HepG2 (cell line): ENCODE measurements around the gene TRABD. TPM values are rescaled to one million over a fixed set of nuclear protein-coding genes. Genes with fewer than 3 reads are reported as not detected.

Experiments used
- ATAC-seq: fragments of 200-7000 bp; cut with Tn5 transposase; 3 replicates; pipeline ENCODE4 v1.9.1; 2020; ENCODE audit warnings: mild to moderate bottlenecking, moderate library complexity
- BruUV-seq: library from RNA; stranded (reverse); fragments of 400-500 nt; replicated peaks from 2 replicates; lab custom pipeline; 2021; lab: Mats Ljungman, UMichigan
- CTCF ChIA-PET: fragments of 300-600 bp; formaldehyde crosslinking; extraction: SDS; loops from one replicate; lab custom pipeline; 2021; ENCODE audit warnings: low total read pairs, inconsistent platforms, low intra/inter-chr PET ratio; lab: Yijun Ruan, JAX
- POLR2A ChIA-PET: fragments of 350-600 bp; sonication (Branson Sonifier 250); formaldehyde crosslinking; loops from one replicate; lab custom pipeline; 2020; ENCODE audit warnings: antibody characterized with exemption, inconsistent platforms; lab: Yijun Ruan, JAX
- DNase-seq: peaks from one replicate; pipeline ENCODE4 v3.0.0-alpha.2; 2015; ENCODE audit warnings: low spot score
- FAIRE-seq: peaks from 3 replicates; lab custom pipeline; 2011; peaks lifted over from hg19 to GRCh38; lab: Jason Lieb, UNC
- H2AFZ ChIP-seq: one replicate; pipeline ENCODE4 v1.6.1; 2011; ENCODE audit warnings: low read length, inconsistent platforms
- H3K27ac ChIP-seq: fragments of 300-600 bp; 3 replicates; pipeline ENCODE4 v1.8.0; 2011; ENCODE audit warnings: mixed run types, mild to moderate bottlenecking, mixed read lengths, low read length, inconsistent platforms; ENCODE audit not compliant: insufficient read depth; ENCODE audit errors: extremely low read length
- H3K27me3 ChIP-seq, 2 experiments: fragments of 200-600 bp in 1 of 2; 2 replicates in 1 of 2; 3 replicates in 1 of 2; pipeline versions ENCODE4 v1.6.0 to v1.8.0; 2011; ENCODE audit warnings: low read length in 2 of 2, mild to moderate bottlenecking in 2 of 2, moderate library complexity in 2 of 2, inconsistent platforms in 1 of 2; ENCODE audit not compliant: insufficient read depth in 2 of 2, control insufficient read depth in 1 of 2
- H3K36me3 ChIP-seq, 2 experiments: fragments of 200-600 bp in 1 of 2; replicated peaks in 1 of 2; 2 replicates in 1 of 2; 3 replicates in 1 of 2; pipeline versions ENCODE4 v1.5.1 to v1.8.0; 2011; ENCODE audit warnings: low read length in 2 of 2, inconsistent platforms in 1 of 2; ENCODE audit not compliant: insufficient read depth in 2 of 2, control insufficient read depth in 1 of 2
- H3K4me1 ChIP-seq: 2 replicates; pipeline ENCODE4 v1.5.1; 2012; ENCODE audit warnings: low read length, inconsistent platforms; ENCODE audit not compliant: insufficient read depth
- H3K4me2 ChIP-seq: 2 replicates; pipeline ENCODE4 v1.6.0; 2011; ENCODE audit warnings: low read depth, low read length, inconsistent platforms
- H3K4me3 ChIP-seq, 3 experiments: fragments of 200-600 bp in 1 of 3; sonication (generic), shearing (Covaris generic) in 1 of 3; replicated peaks in 1 of 3; 2 replicates each; pipeline ENCODE4 v1.5.1; 2011 to 2016; ENCODE audit warnings: low read length in 3 of 3, inconsistent platforms in 2 of 3, low read depth in 2 of 3, mild to moderate bottlenecking in 2 of 3, control low read depth in 1 of 3, mixed read lengths in 1 of 3; ENCODE audit not compliant: insufficient read depth in 1 of 3
- H3K79me2 ChIP-seq: one replicate; pipeline ENCODE4 v1.6.1; 2011; ENCODE audit warnings: low read length, inconsistent platforms; ENCODE audit not compliant: insufficient read depth
- H3K9ac ChIP-seq: 2 replicates; pipeline ENCODE4 v1.6.0; 2011; ENCODE audit warnings: mild to moderate bottlenecking, low read depth, low read length, inconsistent platforms; ENCODE audit not compliant: insufficient read depth
- H3K9me3 ChIP-seq: 2 replicates; pipeline ENCODE4 v1.5.1; 2012; ENCODE audit warnings: mild to moderate bottlenecking, low read length
- H4K20me1 ChIP-seq: 2 replicates; pipeline ENCODE4 v1.6.0; 2011; ENCODE audit warnings: inconsistent platforms, mild to moderate bottlenecking, low read length, moderate library complexity; ENCODE audit not compliant: insufficient read depth
- FOXK2 ChIP-seq: fragments of 450-650 bp; IDR thresholded peaks from 2 replicates; pipeline ENCODE4 v1.6.1; 2016
- GABPB1 ChIP-seq: IDR thresholded peaks from 2 replicates; pipeline ENCODE4 v1.6.1; 2016; ENCODE audit warnings: mild to moderate bottlenecking, missing genetic modification reagents, moderate library complexity, missing compliant biosample characterization
- HNF4A ChIP-seq: sonication (generic); formaldehyde crosslinking; IDR thresholded peaks from 2 replicates; pipeline ENCODE4 v1.4.0; 2020; ENCODE audit warnings: missing genetic modification reagents
- MAF1 ChIP-seq: sonication (generic); formaldehyde crosslinking; IDR thresholded peaks from 2 replicates; pipeline ENCODE4 v1.5.0; 2020; ENCODE audit warnings: missing genetic modification reagents, borderline replicate concordance
- MLX ChIP-seq: IDR thresholded peaks from 2 replicates; pipeline ENCODE4 v1.6.1; 2016
- ZBTB7A ChIP-seq: sonication (generic); formaldehyde crosslinking; IDR thresholded peaks from 2 replicates; pipeline ENCODE4 v1.8.0; 2022; ENCODE audit warnings: mild to moderate bottlenecking, missing genetic modification reagents
- ZNF263 ChIP-seq: sonication (generic); formaldehyde crosslinking; IDR thresholded peaks from 2 replicates; pipeline ENCODE4 v1.4.0; 2020; ENCODE audit warnings: missing genetic modification reagents
- ZNF350 ChIP-seq: sonication (generic); formaldehyde crosslinking; IDR thresholded peaks from 2 replicates; pipeline ENCODE4 v1.4.0; 2020; ENCODE audit warnings: mild to moderate bottlenecking, low read depth, missing genetic modification reagents, borderline replicate concordance
- ZNF770 ChIP-seq: sonication (generic); formaldehyde crosslinking; IDR thresholded peaks from 2 replicates; pipeline ENCODE4 v1.5.0; 2020; ENCODE audit warnings: mild to moderate bottlenecking, missing genetic modification reagents
- WGBS: methylation state at CpG from one replicate; pipeline ENCODE4 v1.1.6; 2017; ENCODE audit warnings: low lambda C conversion rate; 5-methylcytosine and 5-hydroxymethylcytosine counted together
- in situ Hi-C: cut with HindIII; loops from 2 replicates; pipeline ENCODE4 v1.10.0; 2017; ENCODE audit warnings: low pct_unique_long_range_greater_than_20kb; ENCODE audit not compliant: extremely low pct_ligation_motif_present
- intact Hi-C: fragments of 100-400 bp; cut with micrococcal nuclease; formaldehyde crosslinking; loops from one replicate; pipeline ENCODE4 v1.10.0; 2022; ENCODE audit not compliant: unreplicated experiment
- polyA plus RNA-seq, 8 experiments: library from polyadenylated mRNA; depleted of rRNA in 3 of 8; stranded (reverse) in 7 of 8; unstranded in 1 of 8; fragments of >200 nt; fragmentation: Illumina TruSeq in 4 of 8; extraction: Trizol in 4 of 8; gene quantifications; 2 replicates each; pipeline versions ENCODE4 v1.2.1 to v1.2.3, GENCODE V29; 2011 to 2016; ENCODE audit warnings: low read depth in 4 of 8, missing spikeins in 1 of 8, mixed read lengths in 1 of 8; ENCODE audit not compliant: insufficient read depth in 1 of 8
- total RNA-seq, 5 experiments: library from RNA; depleted of rRNA; stranded (reverse); fragments of >200 nt; fragmentation: Illumina TruSeq; extraction: Trizol; gene quantifications; 2 replicates each; pipeline ENCODE4 v1.2.3, GENCODE V29; 2016; ENCODE audit warnings: low read depth in 1 of 5

The TRABD gene
- total and polyA plus RNA-seq, 2 of the 13 experiments (the other 11 are each of a cell fraction or from before 2014, with no cell fraction given): 21.5 to 28.9 TPM

GRCh38 chr22:50180727-50181521, 4.8 kb upstream of the TRABD start:
- intact Hi-C loops (no loop called here), in situ Hi-C loops (no loop called here)
- DNase-seq (no peak), FAIRE-seq (no peak), ATAC-seq (no peak)
- H3K4me2 ChIP-seq: no peak overlapping the region
- WGBS: 84% methylated on average over 15 of the region's 27 CpGs
- TF ChIP-seq HNF4A (CRISPR knock-in tag): no peak
- no peak for TF ChIP-seq FOXK2
- TF ChIP-seq GABPB1 (CRISPR knock-in tag): no peak
- TF ChIP-seq ZNF263 (CRISPR knock-in tag): no peak
- TF ChIP-seq MAF1 (CRISPR knock-in tag): no peak
- TF ChIP-seq MLX (CRISPR knock-in tag): no peak
- TF ChIP-seq ZBTB7A: no peak
- TF ChIP-seq ZNF350 (CRISPR knock-in tag): no peak
- TF ChIP-seq ZNF770: peak; percentile 29; the same call in 1 of the 2 replicates
- no peaks in the 10 kb centered on the region; a peak in 1 of 5 replicates for H3K27me3 ChIP-seq
- no peaks in the 10 kb centered on the region for H3K9me3 ChIP-seq
- CTCF ChIA-PET: no interaction called here
- H4K20me1 ChIP-seq: no peaks in the 10 kb centered on the region
- no peak overlapping the region for H3K27ac ChIP-seq
- no peak overlapping the region for H3K4me3 ChIP-seq
- no peaks in the 10 kb centered on the region for H3K79me2 ChIP-seq
- H3K4me1 ChIP-seq: peaks cover 31% of the 10 kb centered on the region
- no peaks in the 10 kb centered on the region for H3K36me3 ChIP-seq
- no TSS peak for BruUV-seq
- no peak overlapping the region for H3K9ac ChIP-seq
- POLR2A ChIA-PET: no interaction called here
- no peak overlapping the region for H2AFZ ChIP-seq
